Measurements from ENCODE around the gene NUP210L.
A peak's percentile ranks its signal among the peaks of the same experiment; 100 is the strongest.

Gene NUP210L

GRCh38 chr1:153951183-153951582, 203.7 kb downstream of the NUP210L start:
- no peaks in the 10 kb centered on the region for H3K9me3 ChIP-seq (ENCODE audit: severe bottlenecking)
- H3K27ac ChIP-seq = no peak overlapping the region
- no peak overlapping the region for H3K4me3 ChIP-seq (ENCODE audit: low read depth, low read length)
- TF ChIP-seq CTCF (IDR thresholded peaks at IDR 0.05; ENCODE audit: low read depth, low read length) = no peak
- H3K27me3 ChIP-seq (ENCODE audit: insufficient read depth, low read depth, severe bottlenecking) = no peaks in the 10 kb centered on the region
- no peak for DNase-seq
- peaks cover 87% of the 10 kb centered on the region for H3K36me3 ChIP-seq

- Histone ChIP-seq H3K27me3 (ENCODE audit: insufficient read depth, low read depth, severe bottlenecking) (no peaks in the 10 kb centered on the region), H3K36me3 (peaks cover 82% of the 10 kb centered on the region), H3K4me3 (ENCODE audit: low read depth, low read length) (peak within 1 kb of the TSS; percentile 61), H3K27ac (peak within 1 kb of the TSS; percentile 77), H3K9me3 (ENCODE audit: severe bottlenecking) (no peaks in the 10 kb centered on the region)
- peak; percentile 100 for TF ChIP-seq CTCF (IDR thresholded peaks at IDR 0.05; ENCODE audit: low read depth, low read length)
- peak; percentile 98 for DNase-seq
Measured at GRCh38 chr1:153946622-153947241, 208.1 kb downstream of the NUP210L start, which contains the start of gene DENND4B. Gene DENND4B (minus strand): TSS chr1:153946718. CDS start chr1:153944374, 2,344 bp downstream.

GRCh38 chr1:153945795-153946621, 208.9 kb downstream of the NUP210L start:
- H3K36me3 ChIP-seq = peaks cover 82% of the 10 kb centered on the region

GRCh38 chr1:153945131-153945794, 209.6 kb downstream of the NUP210L start:
- Histone ChIP-seq H3K4me3 (ENCODE audit: low read depth, low read length) (peak overlapping the region; percentile 61), H3K9me3 (ENCODE audit: severe bottlenecking) (no peaks in the 10 kb centered on the region), H3K27me3 (ENCODE audit: insufficient read depth, low read depth, severe bottlenecking) (no peaks in the 10 kb centered on the region), H3K27ac (peak overlapping the region; percentile 77), H3K36me3 (peaks cover 82% of the 10 kb centered on the region)
- TF ChIP-seq CTCF (IDR thresholded peaks at IDR 0.05; ENCODE audit: low read depth, low read length) = no peak
- no peak for DNase-seq

More at GRCh38 chr1:153945795-153946621, 208.9 kb downstream of the NUP210L start:
- DNase-seq = peak; percentile 78
- H3K27me3 ChIP-seq (ENCODE audit: insufficient read depth, low read depth, severe bottlenecking) = no peaks in the 10 kb centered on the region
- peak overlapping the region; percentile 61 for H3K4me3 ChIP-seq (ENCODE audit: low read depth, low read length)
- no peaks in the 10 kb centered on the region for H3K9me3 ChIP-seq (ENCODE audit: severe bottlenecking)
- H3K27ac ChIP-seq = peak overlapping the region; percentile 77
- TF ChIP-seq CTCF (IDR thresholded peaks at IDR 0.05; ENCODE audit: low read depth, low read length) = no peak

GRCh38 chr1:153944827-153945117, 210.1 kb downstream of the NUP210L start:
- no peak for DNase-seq
- Histone ChIP-seq H3K27me3 (ENCODE audit: insufficient read depth, low read depth, severe bottlenecking) (no peaks in the 10 kb centered on the region), H3K9me3 (ENCODE audit: severe bottlenecking) (no peaks in the 10 kb centered on the region), H3K27ac (no peak overlapping the region), H3K36me3 (peaks cover 82% of the 10 kb centered on the region), H3K4me3 (ENCODE audit: low read depth, low read length) (no peak overlapping the region)
- TF ChIP-seq CTCF (IDR thresholded peaks at IDR 0.05; ENCODE audit: low read depth, low read length) = no peak

Measured in WERI-Rb-1 (cell line).